ENCODE results near the gene OR3A1. TPM values are rescaled to one million over a fixed set of nuclear protein-coding genes. Genes with fewer than 3 reads are reported as not detected.
"Not testable (repeated sequence)": the region's sequence is repeated elsewhere in the genome, so short reads cannot be mapped to it uniquely, and the experiment has no call there.

The OR3A1 gene
- total and polyA plus RNA-seq, 2 donors (not counting 1 experiment from before 2014, with no cell fraction given): not detected

DNA sequence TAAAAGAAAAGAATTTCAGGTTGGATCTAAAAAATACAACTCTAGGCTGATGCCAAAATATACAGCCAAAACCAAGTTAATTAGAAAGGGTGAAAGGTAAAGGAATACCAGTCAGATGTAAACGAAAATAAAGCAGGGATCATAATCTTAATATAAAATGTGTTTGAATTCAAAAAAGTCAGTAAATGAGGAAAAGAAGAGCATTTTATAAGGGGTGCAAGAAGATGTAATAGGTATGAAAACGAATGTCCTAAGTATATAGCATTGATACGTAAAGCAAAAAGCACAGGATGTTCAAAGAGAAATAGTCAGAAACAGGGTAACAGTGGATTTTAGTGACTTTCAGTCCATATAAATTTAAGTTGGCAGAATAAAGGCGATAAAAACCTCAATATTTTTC, 2.5 kb downstream of the OR3A1 start:
- TF ChIP-seq CTCF (conservative IDR thresholded peaks at IDR 0.05 in 1 of 2, IDR thresholded peaks at IDR 0.05 in 1 of 2; ENCODE audit: low read depth in 1 of 2, low read length in 2 of 2) (no peak), EZH2 (IDR thresholded peaks at IDR 0.05; ENCODE audit: low read length, missing control alignments) (no peak)
- no peaks in the 10 kb centered on the region for H3K27me3 ChIP-seq (ENCODE audit: control insufficient read depth, insufficient read depth, low read length)
- no peak for DNase-seq (ENCODE audit: low read depth in 2 of 2)
- H3K79me2 ChIP-seq (ENCODE audit: control insufficient read depth, insufficient read depth, low read length): no peaks in the 10 kb centered on the region
- no peaks in the 10 kb centered on the region for H3K4me1 ChIP-seq (ENCODE audit: control insufficient read depth, extremely low read depth, insufficient read depth, low read length)
- H3K9me3 ChIP-seq (ENCODE audit: control insufficient read depth, insufficient read depth, low read depth, low read length): no peaks in the 10 kb centered on the region
- H3K27ac ChIP-seq (ENCODE audit: insufficient read depth, low read length): no peak overlapping the region
- no peak overlapping the region for H3K4me3 ChIP-seq (replicated peaks in 1 of 4; ENCODE audit: control extremely low read depth in 1 of 4, insufficient read depth in 1 of 4, low read depth in 3 of 4, low read length in 4 of 4)
- H3K4me2 ChIP-seq (ENCODE audit: extremely low read depth, insufficient read depth, low read length): no peak overlapping the region
- no peaks in the 10 kb centered on the region for H3K36me3 ChIP-seq (ENCODE audit: control insufficient read depth, insufficient read depth, low read length)
- H3K9ac ChIP-seq (ENCODE audit: insufficient read depth, low read length): no peak overlapping the region
- no peak overlapping the region for H2AFZ ChIP-seq (ENCODE audit: low read length)
- H4K20me1 ChIP-seq (ENCODE audit: control insufficient read depth, extremely low read depth, insufficient read depth, low read length): no peaks in the 10 kb centered on the region

GRCh38 chr17:3293548-3293947, 4.6 kb downstream of the OR3A1 start:
- not testable (repeated sequence) for H3K79me2 ChIP-seq (ENCODE audit: control insufficient read depth, insufficient read depth, low read length); H4K20me1 ChIP-seq (ENCODE audit: control insufficient read depth, extremely low read depth, insufficient read depth, low read length); H3K9me3 ChIP-seq (ENCODE audit: control insufficient read depth, insufficient read depth, low read depth, low read length); H3K27ac ChIP-seq (ENCODE audit: insufficient read depth, low read length); DNase-seq (ENCODE audit: low read depth in 2 of 2); H3K36me3 ChIP-seq (ENCODE audit: control insufficient read depth, insufficient read depth, low read length); H3K27me3 ChIP-seq (ENCODE audit: control insufficient read depth, insufficient read depth, low read length); H3K4me2 ChIP-seq (ENCODE audit: extremely low read depth, insufficient read depth, low read length); H3K4me1 ChIP-seq (ENCODE audit: control insufficient read depth, extremely low read depth, insufficient read depth, low read length); H2AFZ ChIP-seq (ENCODE audit: low read length); H3K4me3 ChIP-seq (replicated peaks in 1 of 4; ENCODE audit: control extremely low read depth in 1 of 4, insufficient read depth in 1 of 4, low read depth in 3 of 4, low read length in 4 of 4); H3K9ac ChIP-seq (ENCODE audit: insufficient read depth, low read length)

GRCh38 chr17:3282901-3283300, 15.3 kb downstream of the OR3A1 start:
- Histone ChIP-seq H3K79me2 (ENCODE audit: control insufficient read depth, insufficient read depth, low read length) (no peaks in the 10 kb centered on the region), H3K27me3 (ENCODE audit: control insufficient read depth, insufficient read depth, low read length) (no peaks in the 10 kb centered on the region), H3K9ac (ENCODE audit: insufficient read depth, low read length) (no peak overlapping the region), H3K4me3 (replicated peaks in 1 of 4; ENCODE audit: control extremely low read depth in 1 of 4, insufficient read depth in 1 of 4, low read depth in 3 of 4, low read length in 4 of 4) (no peak overlapping the region), H4K20me1 (ENCODE audit: control insufficient read depth, extremely low read depth, insufficient read depth, low read length) (no peaks in the 10 kb centered on the region), H2AFZ (ENCODE audit: low read length) (no peak overlapping the region), H3K4me2 (ENCODE audit: extremely low read depth, insufficient read depth, low read length) (no peak overlapping the region), H3K9me3 (ENCODE audit: control insufficient read depth, insufficient read depth, low read depth, low read length) (no peaks in the 10 kb centered on the region), H3K4me1 (ENCODE audit: control insufficient read depth, extremely low read depth, insufficient read depth, low read length) (no peaks in the 10 kb centered on the region), H3K36me3 (ENCODE audit: control insufficient read depth, insufficient read depth, low read length) (no peaks in the 10 kb centered on the region), H3K27ac (ENCODE audit: insufficient read depth, low read length) (no peak overlapping the region)
- no peak for TF ChIP-seq CTCF (conservative IDR thresholded peaks at IDR 0.05 in 1 of 2, IDR thresholded peaks at IDR 0.05 in 1 of 2; ENCODE audit: low read depth in 1 of 2, low read length in 2 of 2)
- TF ChIP-seq EZH2 (IDR thresholded peaks at IDR 0.05; ENCODE audit: low read length, missing control alignments): no peak
- DNase-seq (ENCODE audit: low read depth in 2 of 2): no peak
